ENCODE measurements around the gene NAA60.
"Not testable (repeated sequence)": the region's sequence is repeated elsewhere in the genome, so short reads cannot be mapped to it uniquely, and the experiment has no call there.

The NAA60 gene

DNA sequence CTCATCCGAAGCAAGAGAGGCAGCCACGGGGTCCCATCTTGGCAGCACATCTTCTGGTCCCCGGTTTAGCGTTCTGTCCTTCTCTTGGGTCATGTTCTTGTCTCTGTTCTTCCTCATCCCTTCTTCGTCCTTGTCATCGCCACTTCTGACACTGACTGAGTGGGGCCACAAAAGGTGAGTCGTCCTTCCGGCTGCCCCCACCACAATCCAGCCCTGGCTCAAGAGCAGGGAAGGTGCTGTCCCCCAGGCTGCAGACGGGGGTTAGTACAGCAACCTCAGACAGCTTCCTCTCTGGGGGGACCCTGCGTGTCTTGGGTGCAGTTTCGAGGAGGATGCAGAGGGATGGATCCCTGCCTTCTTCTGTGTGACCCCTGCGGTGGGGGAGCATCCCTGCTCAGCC, 21.8 kb downstream of the NAA60 start:
- DNase-seq, result no peak

DNA sequence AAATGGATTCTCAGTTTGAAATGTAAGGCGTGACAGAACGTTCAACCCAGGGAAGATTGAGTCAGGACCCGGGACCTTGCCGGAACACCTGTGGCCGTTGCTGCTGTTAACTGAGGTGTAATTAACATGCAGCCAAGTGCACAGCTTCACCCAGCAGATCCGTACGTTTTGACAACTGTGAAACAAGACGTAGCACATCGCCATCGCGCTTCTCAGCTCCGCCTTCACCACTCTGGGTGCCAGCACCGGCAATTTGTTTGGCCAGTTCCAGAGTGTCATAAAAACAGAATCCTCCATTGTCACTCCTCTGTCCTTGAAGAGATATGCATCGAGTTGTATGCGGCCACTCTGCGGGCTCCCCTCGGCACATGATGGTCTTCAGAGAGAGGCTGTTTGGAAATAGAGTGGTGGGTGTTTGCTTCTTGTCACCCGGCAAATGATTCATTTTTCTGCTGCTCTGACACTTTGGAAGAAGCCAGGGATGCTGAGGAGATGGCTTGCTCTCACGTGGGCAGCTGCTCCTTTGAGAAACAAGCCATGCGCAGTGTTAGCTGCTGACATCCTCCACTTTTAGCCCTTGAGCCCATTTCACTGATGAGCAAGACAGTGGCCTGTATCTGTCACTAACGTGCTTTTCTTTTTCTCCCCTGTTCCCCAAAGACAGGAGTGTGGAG, 22.6 kb downstream of the NAA60 start:
- DNase-seq, result no peak

DNA sequence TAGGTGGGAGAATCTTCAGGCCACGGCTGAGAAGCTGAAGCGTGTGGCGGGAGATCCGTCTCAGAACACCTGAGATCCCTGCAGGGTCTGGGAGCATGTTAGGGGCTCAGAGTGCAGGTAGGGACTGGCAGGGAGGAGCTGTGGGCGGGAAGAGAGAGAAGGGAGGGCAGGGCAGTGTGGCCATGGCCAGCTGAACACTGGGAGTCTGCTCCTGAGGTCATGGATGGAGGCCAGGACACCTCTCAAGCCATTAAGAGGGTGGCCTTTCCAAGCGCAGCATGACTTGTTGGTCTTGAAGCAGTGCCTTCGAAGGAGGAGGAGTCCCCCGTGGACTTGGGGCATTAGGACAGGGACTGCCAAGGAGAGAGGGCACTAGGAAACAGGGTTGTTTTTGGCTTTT, 23.7 kb downstream of the NAA60 start:
- DNase-seq, result no peak

DNA sequence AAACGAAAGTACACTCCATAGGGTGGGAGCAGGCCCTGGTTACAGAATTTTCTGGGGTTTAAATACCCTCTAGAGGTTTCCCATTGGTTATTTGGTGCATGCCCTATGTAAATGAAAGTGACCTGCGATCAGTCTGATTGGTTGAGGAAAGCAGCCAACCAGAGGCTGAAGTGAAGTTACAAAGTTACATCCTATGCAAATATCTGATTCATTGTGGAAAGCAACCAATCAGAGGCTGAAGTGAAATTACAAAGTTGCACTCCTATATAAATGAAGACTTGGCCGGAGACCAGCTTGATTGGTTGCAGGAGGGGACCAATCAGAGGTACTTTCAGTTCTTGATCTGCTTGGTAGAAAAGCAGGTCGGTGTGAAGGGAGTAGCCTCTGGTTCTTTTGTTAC, 24.4 kb downstream of the NAA60 start:
- DNase-seq, result no peak

DNA sequence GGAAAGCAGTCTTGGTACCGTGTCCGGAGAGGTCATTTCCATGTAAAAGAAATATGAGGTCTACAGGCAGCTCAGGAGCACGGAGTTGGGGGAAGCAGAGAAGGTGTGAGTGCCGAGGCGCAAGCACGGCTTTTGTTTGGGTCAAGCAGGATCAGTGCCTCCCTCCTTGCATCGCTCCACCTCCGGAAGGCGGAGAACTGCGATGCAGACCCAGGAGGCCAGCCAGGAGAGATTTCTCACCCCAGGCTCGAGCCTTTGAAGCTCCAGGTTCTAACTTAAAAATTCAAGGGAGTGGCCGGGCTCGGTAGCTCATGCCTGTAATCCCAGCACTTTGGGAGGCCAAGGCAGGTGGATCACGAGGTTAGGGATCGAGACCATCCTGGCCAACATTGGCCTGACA, 25.0 kb downstream of the NAA60 start:
- DNase-seq, result no peak

DNA sequence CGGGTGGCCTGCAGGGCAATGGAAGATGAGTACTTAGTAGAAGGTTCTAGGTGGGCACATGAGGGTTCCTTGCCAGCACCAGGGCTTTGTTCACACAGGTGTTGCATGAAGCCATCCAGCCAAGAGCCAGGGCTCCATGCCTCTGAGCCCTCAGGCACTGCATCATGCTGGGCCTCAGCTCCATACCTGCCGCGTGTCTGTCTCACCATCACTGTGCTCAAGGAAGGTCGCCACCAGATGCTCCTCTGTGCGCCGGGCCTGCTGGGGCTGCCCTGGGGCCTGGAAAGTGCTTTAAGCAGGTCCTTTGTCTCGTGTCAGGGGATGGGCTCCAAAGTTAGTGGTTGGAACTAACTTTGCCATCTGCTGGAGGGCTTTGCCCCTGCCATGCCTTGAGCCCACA, 26.3 kb downstream of the NAA60 start:
- no peak for DNase-seq

DNA sequence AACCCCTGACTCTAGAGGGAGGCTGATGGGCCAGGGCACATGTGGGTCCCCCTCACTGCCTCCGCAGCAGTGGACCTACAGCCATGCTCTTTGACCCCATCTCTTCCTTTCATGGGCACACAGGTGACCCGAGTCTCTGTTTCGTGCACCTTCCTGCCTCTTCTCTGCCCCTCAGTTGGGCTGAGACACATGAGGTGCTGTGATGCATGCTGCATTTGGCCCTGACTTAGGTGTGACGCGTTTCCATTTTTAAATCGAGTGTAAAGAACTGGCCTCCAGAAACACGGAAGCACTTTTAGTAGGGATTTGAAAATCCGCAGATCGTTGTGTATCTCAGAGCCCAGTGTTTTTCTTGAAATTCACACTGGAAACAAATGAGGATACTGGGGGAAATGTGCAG, 27.2 kb downstream of the NAA60 start:
- no peak for DNase-seq

DNA sequence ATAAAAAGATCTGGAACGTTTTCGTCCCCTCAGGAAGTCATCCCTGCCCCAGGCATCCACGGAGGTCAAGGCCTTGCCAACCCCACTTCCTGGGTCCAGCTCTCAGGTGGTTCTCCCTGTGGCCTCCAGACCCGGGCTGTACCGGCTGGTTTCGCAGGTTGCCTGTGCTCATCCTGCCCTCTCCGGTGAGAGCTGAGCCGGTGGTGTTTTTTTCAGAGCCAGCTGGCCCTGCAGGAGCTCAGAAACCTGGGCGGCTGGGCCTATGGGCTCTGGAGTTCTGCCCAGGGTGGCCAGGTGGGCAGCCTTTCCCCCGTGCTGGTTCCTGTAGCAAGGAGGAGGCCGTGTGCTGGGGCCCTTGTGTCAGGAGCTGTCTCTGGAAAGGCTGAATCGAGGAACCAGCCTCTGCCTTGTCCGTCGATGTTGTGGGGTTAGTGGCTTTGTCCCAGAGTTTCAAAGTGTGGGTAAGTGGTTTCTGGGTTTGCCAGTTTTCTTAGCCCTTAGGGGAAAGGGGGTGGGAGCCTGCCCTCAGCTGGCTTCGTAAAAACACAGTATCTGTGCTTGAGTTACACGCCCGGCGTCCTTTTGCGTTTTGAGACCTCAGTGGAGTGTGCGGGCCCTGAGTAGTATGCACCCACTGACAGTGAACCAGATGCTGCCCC, 28.2 kb downstream of the NAA60 start:
- DNase-seq, result no peak

DNA sequence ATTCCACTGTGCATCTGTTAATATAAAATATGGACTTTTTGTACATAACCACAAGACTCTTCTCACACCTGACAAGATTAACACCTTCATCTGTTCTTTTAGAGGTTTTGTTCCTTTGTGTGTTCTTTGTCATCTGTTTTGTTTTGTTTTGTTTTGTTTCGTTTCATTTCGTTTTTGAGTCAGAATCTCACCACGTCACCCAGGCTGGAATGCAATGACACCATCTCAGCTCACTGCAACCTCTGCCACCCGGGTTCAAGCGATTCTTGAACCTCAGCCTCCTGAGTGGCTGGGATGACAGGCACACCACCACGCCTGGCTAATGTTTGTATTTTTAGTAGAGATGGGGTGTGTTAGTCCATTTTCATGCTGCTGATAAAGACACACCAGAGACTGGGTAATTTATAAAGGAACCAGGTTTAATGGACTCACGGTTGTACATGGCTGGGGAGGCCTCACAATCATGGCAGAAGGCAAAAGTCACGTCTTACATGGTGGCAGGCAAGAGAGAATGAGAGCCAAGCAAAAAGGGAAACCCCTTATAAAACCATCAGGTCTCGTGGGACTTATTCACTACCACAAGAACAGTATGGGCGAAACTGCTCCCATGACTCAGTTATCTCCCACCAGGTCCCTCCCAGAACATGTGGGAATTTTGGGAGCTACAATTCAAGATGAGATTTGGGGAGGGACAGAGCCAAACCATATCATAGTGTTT, 29.6 kb downstream of the NAA60 start:
- DNase-seq, result no peak

DNA sequence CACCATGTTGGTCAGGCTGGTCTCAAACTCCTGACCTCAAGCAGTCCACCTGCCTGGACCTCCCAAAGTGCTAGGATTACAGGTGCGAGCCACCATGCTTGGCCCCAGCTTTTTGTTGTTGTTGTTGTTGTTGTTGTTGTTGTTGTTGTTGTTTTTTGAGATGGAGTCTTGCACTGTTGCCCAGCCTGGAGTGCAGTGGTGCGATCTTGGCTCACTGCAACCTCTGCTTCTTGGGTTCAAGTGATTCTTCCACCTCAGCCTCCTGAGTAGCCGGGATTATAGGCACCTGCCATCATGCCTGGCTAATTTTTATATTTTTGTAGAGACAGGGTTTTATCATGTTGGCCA, 30.1 kb downstream of the NAA60 start:
- not testable (repeated sequence) for DNase-seq

DNA sequence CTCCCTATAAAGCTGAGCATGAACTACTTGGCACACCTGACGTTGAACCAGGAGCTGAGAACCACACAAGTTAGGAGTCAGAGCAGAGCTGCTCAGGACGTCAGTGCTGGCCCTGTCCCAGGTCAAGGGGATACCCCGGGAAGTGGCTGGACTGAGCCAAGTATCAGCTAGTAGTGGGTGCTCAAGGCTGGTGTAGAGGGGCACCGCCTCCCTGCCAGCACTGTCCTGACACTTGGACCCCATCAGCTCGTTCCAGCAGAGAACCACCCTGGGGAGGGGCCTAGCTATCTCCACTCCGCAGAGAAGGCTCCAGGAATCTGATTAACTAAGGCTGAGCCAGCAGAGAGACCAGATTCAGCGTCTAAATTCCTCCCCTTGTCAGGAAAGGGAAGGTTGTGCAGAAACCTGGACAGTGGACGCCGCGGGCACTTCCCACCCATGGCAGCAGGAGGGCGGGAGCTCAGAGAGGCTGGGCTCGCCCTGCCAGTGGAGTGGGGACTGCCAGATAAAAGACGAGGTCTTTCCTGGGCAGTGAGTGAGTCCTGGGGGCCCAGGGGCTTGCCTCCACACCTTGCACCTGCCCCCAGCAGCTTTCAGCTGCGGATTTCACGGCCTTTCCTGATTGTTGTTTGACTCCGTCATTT, 30.8 kb downstream of the NAA60 start:
- DNase-seq, result no peak

DNA sequence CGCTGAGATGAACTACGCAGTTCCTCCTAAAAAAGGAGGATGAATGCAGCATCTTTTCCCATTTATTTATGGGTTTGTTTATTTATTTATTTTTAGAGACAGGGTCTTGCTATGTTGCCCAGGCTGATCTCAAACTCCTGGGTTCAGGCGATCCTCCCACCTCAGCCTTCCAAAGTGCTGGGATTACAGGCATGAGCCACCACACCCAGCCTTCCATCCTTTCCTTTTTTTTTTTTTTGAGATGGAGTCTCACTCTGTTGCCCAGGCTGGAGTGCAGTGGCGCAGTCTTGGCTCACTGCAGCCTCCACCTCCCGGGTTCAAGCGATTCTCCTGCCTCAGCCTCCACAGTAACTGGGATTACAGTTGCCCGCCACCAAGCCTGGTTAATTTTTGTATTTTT, 31.4 kb downstream of the NAA60 start:
- DNase-seq, result not testable (repeated sequence)

DNA sequence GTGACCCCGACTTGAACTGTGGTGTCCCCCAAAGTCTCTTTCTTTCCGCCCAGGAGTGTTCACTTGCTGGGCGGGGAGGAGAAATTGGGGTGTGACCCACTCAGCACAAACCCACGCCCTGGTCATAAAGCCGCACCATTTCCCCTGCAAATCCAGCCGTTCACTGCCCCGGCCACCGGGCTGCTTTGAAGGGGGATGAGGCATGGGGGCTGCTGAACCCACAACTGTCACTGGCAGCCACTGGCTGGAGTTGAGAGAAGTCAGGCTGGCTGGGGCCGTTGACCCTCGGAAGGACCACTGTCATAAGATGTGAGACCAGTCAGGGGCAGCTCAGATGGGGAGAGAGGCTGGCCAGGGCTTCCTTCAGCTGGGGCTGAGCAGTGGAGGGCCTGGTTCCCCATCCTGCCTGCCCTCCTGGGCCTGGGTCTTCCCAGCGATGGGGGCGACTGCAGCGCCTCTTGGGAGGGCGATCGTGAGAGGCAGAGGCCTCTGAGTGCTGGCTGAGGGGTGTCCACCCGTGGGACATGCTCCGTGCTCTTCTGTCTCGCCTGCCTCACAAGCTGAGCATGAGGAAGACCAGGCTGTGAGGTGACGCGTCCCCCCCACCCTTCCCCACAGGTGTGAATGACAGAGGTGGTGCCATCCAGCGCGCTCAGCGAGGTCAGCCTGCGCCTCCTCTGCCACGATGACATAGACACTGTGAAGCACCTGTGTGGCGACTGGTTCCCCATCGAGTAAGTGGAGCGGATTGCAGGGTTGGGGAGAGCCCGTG, 32.3 kb downstream of the NAA60 start:
- no peak for DNase-seq

DNA sequence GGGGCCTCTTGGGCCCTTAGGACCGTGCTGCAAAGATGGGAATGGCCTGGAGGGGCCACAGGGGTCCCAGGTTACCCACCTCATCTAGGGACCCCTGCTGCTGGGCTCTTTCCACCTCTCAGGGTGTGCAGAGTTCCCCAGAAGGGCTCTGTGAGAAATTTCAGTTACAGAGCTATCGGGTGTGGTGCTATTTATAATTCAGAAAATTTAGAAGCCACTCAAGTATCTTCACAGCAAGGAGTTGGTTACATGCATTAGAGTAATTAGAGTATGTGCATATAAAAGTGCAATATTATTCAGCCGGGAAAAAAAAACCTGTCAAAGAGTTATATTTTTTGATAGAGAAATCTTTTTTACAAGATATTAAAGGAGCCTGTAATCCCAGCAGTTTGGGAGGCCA, 32.9 kb downstream of the NAA60 start:
- no peak for DNase-seq

DNA sequence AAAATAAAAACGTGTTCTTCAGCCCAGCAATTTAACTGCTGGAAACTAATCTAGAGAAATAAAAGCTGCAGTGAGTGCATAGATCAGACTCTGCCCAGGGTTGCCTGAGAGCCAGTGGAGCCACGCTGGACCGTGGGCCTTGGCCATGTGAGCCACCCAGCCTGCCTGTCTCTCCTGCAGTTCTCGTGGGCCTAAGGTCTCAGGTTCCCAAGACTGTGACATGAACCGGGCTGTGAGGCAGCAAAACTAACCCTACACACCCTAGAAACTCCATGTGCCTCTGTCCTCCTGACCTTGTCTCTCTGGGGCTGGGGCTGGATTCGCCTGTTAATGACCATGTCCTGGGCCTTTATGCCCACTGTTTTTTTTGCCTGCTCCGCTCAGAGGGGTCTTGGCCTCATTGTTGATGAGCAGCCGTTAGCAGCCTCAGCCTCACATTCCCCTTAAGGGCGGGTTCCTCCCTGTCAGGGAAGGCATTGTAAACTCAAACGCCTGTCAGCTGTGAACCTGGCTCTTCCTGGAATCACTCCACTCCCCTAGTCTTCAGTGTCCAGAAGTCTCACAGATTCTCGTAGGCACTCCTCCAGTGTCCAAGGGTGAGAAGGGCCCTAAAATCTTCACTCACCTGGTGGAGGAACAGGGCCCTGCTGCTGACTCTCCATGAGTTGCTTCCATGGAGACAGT, 34.9 kb downstream of the NAA60 start:
- DNase-seq, result no peak

DNA sequence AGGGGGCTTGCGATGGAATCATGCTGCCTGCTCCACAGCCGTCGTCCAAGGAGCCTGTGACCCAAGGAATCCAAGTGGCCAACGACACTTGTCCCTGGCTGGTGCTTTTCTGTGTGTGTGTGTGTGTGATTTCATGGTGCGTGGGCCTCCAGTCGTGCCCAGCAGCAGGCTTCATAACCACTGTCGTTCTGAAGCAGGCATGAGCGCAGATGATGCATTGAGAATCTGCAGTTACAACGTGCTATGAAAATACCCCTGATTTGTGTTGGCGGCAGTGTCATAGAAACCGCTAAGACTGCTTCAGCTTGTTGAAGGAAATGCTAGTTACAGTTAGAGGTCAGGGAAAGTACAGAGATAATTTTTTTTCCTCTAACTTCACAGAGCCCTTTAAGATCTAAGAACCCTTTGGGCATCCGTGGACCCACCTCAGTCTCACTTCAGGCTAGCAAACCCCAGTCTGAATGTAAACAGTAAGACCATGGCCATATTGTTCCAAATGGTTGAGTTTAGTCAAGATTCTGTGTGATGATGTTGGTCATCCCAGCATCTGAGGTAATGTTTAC, 36.3 kb downstream of the NAA60 start:
- DNase-seq, result no peak

DNA sequence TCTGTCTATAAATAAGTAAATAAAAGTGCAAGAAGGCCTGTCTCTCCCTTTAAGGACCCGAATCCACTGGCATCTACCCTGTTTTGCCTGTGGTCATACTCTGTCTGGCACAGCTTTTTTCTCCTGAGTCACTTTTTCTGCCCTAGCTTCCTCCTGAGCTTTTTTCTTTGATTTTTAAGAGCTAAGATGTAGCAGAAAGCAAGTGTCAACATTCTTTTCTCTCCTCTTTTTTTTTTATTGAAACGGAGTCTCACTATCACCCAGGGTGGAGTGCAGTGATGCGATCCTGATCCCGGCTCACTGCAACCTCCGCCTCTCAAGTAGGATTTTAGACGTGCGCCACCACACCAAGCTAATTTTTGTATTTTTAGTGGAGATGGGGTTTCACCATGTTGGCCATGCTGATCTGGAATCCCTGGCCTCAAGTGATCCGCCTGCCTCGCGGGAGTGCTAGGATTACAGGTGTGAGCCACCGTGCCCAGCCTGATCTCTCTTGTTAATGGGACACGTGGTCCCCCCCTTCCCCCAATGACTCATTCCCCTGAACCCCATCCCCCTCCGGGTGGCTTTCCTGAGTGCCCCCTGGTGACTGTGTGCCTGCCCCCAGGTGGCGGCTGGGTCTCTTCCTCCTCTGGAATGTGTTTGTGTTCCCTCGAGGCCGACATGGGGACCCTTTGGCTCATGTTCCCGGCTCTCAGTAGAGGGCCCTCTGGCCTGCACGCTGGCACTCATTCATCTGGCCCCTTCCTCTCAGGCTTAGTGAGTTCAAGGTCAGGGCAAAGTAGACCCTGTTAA, 37.6 kb downstream of the NAA60 start:
- DNase-seq, result no peak

DNA sequence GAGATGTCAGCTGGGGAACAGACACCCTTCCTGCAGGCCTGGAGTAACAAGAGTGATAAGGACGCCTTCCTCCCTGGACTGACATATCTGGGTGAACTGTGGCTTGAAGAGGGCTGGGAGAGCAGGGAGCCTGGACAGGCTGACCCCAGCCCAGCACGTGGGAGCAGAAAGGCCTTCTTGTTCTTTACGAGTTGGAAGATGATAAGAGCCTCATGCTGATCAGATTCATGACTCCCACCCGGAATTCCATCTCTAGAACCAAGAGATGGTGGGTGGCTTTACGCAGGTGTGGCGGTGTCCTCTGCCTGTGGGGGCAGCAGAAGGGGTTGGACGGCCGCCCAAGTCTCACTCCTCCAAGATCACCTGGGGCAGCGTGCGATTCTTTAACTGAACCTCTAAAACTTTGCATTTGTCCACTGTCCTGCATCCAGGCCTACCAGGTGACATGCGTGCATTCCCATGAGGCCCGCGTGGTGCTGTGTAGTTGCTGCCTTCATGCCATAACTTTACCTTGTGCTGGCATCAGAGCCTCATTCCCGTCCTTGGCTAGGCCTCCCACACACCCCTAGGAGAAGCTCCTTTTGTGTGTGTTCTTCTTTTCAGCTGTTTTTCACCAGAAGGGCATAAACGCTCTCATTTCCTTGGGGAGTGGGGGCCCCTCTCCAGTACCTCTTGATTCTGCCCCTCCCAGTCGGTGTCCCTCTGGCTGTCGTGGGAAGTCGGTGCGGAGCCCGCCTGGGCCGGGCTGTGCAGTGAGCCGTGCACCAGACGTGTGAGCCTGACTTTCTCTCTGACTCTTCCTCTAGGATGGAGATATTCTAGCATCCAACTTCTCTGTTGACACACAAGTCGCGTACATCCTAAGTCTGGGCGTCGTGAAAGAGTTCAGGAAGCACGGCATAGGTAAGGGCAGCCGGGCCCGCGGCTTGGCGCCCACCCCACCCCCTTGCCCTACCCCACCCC, 38.5 kb downstream of the NAA60 start:
- no peak for DNase-seq

DNA sequence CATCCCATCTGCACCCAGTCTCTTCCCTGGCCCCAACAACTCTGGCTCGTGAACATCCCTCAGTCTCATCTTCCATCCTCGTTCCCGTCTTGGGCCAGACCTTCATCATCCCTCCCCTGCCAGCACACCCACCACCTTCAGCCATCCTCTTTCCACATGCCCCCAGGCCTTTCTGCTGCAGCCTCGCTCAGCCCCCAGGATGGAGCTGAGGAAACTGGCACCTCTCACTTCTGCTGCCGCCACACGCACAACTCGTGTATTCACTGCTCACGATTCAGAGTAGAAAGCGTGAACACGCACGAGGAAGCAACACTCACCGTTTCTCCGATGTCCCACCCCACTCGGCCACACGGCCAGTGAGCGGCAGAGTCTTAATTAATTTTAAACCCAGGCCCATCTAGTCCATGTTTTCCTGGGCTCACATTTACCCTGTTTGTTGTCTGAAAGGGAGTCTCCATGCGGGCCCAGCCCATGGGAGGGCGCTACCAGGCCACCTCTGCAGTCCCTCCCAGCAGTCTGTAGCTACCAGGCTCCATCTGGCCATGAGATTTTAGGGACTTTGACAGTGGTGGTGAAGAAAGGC, 39.3 kb downstream of the NAA60 start:
- no peak for DNase-seq

Data from NCI-H2227 treated with DMSO at 0.1 percent for 48 hours (cell line).